HG02623 (cell line): Measurements from ENCODE around the gene CRTC2.
"Not testable (repeated sequence)": the region's sequence is repeated elsewhere in the genome, so short reads cannot be mapped to it uniquely, and the experiment has no call there.

Experiments
- ATAC-seq: cut with Tn5 transposase; IDR thresholded peaks from one replicate; pipeline ENCODE4 v1.9.1; 2021; ENCODE audit warnings: moderate library complexity; ENCODE audit not compliant: unreplicated experiment

Gene CRTC2

DNA sequence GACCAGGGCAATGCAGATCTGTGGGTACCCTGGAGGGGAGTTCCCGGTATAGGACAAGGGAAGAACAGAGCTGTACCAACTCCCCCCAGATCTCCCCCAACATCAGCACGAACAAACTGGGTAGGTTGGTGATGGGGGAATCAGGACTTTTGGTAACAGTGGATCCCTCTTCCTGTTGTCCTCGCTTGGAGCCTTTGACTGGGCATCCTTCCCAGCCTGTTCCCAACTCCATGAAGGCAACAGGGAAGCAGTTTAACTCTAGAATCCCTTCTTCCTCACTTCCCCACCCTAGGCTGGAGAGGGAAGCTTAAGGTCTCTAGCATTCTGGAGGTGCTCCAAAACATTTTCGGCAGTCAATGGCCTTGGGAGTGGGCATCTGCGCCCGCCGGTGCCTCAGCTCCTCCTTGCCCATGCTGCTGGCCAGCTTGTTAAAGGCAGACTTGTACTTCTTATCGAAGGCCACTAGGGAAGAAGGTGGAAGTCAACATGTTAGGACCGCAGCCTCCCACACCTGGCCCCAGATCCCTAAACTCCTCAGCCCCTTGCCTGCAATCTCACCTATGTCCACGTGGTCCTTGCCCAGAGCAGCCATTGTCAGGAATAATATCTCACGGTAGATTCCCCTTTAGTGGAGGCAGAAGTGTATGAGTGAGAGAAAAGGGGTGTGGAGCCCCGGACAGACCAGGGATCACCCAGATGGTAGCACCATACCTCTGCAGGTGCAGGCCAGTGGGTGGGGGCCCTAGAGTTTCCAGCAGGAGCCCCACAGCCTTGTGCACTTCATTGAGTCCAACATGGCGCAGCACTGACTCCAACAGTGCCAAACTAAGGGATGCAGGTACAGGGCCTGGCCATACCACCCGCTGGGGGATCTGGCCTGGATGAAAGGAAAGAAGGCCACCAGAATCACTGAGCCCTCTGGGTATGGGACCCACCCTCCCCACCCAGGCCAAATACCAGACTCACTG, 28.1 kb downstream of the CRTC2 start:
- ATAC-seq, result no peak

DNA sequence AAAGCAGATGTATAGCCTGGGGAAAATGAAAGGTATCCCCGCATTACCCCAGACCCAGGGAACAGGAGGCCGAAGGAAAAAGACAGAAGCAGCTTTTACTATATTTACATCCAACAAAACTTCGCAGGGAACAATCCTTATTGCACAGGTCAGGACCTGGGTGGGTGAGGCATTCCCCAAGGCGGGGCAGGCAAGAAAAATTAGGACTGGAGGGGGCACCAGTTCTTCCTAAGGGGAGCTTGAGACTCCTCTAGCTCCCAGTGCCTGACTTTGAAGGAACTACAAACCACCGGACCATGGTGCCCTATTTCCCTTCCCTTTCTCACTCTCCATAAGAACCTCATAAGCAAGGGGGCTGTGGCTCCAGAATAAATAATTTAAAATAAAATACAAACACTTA, 29.0 kb downstream of the CRTC2 start:
- no peak for ATAC-seq

DNA sequence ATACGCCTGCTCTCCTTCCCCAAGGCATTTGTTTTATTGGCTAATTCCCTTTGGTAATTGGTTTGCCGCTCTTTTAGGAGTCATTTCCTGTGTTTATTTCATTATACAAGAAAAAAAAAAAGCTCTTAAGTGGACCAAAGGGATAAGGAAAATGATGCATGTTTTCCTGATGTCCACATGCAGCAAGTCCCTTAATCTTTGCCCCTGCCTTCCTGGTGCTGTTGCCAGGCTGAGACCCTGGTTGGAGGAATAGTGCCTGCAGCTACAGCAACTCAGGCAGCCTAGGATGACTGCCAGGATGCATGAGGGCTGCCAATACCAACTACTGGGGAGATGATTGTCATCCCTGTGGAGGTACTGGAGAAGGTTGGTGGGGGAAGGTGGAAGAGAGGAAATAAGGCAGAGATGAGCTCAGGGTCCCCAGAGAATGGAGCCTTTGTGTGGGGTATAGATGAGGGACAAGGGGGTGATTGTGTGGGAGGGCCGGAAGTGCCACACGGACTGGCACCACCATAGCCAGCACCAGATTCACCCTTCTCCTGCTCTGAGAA, 29.5 kb downstream of the CRTC2 start:
- no peak for ATAC-seq

DNA sequence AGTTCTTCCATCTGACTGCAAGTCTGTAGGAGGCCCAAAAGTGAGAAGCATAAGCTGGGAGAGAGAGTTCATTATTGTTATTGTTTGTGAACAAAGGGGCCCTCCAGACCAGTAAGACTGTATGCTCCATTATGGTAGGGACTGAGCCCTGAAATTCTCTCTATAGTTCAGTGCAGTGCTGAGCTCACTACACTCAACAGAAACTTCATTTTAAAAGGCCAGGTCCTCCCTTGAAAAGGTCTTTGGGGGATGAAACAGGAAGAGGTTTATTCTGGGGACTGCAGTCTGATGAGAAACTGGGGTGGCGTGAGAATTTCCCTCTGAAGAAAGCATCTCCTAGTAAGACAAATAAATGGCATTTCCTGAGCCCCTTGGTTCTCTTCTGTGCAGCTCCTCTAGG, 30.2 kb downstream of the CRTC2 start:
- ATAC-seq, result no peak

DNA sequence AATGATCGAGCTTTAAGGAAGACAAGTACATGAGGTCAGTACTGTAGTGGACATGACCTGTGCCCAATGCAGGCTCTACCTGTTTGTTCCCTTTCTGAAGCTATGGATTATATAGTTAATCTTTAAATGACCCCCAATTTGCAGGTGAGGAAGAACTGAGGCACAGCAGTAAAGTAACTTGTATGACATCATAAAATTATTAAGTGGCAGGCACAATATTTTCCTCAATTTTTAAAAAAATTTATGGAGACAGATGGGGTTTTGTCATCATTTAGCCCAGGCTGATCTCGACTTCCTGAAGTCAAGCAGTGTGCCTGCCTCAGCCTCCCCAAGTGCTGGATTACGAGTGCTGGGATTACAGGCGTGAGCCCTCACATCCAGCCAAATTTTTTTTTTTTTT, 32.0 kb downstream of the CRTC2 start:
- ATAC-seq, result no peak

DNA sequence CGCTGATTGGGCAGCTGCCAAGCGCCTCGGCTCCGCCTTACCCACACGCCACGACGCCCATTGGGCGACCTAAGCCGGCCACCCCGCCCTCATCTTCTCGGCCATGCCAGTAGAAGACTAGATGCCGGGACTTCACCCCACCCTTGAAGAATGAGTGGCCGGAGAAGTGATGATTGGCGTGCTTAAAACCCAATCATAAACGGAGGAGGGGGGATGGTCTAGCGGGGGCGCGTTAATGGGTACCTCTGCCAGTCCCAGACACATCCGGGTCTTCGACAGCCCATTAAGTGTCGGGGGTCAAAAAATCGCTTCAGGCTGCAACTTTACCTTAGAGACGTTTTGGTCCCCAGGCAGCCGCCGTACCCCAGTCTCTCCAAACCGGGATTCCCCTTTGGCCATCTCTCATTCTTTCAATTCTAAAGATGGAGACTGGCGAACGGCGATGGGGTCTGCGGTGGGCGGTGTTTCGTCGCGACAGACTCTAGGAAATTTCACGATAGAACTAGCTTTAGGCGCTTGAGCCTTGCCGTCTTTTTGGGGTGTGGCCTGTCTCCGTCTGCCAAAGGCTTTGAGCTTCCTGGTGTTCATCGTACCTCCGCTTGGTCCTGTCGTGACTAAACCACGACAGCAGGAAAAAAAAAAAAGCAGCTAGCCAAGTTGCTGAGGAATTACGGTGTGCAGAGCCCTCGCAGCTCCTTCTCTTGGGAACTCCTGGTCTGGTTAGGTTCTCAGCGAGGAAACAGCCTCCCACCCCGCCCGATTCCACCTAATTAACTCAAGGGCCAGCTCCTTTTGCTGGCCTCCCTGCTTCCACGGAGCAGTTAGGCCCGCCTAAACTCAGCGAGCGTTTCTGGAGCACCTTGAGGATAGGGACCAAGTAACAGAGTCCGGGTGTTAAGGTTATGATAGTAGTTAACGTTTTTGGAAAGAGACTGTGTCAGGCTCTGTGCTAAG, 35.2 kb downstream of the CRTC2 start, which contains the start of gene GATAD2B:
Gene GATAD2B, minus strand, starts transcription at position 1 of the 954 bp plus-strand sequence. CDS start 94,625 bp downstream, outside the sequence.
- ATAC-seq, result peak; percentile 89

DNA sequence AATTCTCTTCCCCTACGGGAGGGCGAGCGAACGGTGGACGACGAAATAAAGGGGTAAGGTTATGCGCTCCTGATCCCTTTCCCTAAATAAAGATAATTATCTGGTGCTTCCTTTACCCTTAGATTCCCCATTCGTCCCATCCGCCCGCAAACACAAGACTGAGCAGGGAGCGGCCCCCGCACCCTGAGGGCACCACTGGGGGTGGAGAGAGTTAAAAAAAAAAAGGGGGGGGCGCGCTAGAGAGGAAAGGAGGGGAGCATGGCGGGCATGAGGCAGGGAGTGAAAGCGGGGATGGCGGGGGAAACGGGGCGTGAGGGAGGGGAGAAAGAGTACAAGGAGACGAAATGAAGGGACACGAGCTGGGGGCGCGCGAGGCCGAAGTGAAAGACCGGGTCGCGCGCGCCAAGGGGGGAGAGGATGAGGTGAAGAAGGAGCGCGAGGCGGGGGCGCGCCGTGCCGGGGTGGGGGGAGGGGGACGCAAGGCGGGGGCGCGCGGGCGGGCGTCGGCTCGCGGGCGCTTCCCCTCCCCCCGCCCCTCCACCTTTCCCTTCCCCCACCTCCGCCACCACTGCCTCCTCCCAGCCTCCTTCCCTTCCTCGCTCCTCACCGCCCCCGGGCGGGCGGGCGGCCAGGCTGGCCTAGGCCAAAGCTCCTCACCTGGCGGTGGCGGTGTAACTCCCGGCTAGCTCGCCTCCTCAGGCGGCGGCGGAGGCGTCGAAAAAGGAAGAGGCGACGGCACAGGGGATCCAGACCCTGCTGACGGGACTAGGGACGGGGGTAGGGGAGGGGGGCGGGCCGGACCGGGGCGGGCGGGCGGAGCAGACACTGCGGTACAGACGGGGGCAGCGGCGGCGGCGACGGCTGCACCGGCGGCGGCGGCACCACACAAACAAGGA, 36.1 kb downstream of the CRTC2 start:
- ATAC-seq, result peak; percentile 27

DNA sequence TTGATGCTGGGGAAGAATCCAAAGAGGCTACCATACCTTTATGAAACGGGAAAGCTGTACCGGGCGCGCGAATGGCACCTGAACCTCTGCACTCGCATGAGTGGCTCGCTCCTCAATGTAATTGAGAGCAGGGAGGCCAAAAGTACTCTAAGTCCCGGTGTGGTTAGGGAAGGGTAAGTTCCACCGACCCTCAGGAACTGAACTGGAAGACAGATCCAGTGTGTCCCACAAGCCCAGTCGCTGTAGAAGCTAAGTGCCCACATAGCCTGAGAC, 36.7 kb downstream of the CRTC2 start:
- no peak for ATAC-seq

DNA sequence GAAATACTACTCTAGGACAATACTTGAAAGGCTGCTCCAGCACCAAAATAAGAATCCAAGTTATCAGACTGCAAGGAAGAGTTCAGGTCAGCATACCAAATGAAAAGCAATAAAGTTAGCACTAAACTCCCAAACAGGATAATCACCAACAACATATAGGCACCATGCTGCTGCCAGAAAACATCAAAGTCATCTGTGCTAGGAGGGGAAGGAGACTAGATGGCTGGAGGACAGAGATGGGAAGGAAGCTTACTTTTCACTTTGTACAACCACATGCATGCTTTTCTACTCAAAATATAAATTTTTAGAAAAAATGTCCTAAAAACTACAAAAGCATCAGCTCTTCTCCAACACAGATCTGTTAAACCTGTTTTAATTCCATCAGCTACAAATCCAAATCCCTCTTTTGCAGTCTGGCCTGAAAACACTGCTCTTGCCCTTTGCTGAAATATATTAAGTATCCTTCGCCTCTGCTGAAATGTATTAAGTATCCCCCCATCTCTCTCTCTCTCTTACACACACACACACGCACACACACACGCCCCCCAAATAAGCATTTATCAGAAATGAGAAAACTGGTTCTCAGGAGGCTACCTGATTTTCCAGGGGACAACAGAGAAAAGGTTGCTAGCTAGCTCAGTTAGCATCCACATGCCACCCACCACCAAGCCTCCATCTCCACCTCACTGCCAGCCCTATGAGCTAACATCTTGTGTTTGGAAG, 37.2 kb downstream of the CRTC2 start:
- ATAC-seq, result no peak

DNA sequence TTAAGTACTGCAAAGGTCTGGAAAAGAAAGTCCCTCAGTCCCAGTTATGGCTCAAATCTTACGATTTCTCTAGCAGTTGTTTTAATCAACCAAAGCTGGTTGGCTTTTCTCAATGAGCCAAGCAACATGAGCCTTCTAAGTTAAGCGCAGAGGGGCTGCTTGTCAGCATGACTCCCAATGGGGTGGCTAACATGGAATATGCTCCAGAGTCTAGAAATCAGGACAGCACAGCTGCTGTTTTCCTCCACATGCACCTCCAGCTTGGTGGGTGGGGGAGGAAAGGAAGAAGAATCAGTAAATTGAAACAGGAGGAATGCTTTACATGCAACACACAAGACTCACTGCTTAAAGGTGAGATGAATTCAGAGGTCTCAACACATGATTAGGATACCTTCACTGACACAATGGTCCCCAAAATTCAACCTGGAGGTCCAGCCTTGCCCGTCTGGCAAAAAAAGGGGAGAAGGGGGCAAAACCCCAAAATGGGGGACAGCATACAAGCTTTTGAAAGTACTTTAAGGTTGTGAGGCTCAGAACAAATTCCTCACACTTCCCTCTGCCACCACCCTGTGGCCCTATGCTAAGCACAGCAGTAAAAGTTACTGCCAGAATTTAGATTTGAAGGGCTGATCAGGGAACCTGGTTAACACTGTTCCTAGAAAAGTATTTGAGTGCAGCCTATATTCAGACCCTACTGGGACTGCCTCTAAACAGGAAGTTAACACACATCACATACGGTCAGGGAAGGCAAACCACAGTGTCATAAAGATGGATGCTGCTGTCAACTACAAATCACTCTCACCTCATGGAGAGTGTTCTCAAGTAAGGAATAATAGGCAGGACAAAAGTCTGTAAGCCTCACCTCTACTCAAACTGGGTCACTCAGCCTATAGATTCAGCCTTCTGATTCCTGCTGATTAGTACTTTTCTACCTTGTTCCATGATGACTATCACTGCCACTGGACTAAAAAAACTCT, 38.2 kb downstream of the CRTC2 start:
- ATAC-seq, result no peak

DNA sequence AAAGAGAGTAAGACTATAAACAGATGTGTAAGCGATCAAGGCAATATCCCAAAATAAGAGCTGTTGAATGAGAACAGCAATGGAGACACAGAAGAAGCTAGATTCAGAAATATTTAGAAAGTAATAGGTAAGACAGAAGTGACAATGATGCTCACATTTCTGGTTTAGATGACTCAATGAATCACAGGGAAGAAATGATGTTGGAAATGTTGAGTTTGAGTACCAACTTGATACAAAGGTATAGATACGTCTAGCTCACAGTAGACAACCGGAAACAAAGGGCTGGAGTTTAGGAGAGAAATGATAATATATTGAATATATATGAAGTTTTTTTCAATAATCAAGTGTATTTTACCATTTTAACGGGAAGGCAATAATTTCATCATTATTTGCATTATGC, 42.1 kb downstream of the CRTC2 start:
- no peak for ATAC-seq

DNA sequence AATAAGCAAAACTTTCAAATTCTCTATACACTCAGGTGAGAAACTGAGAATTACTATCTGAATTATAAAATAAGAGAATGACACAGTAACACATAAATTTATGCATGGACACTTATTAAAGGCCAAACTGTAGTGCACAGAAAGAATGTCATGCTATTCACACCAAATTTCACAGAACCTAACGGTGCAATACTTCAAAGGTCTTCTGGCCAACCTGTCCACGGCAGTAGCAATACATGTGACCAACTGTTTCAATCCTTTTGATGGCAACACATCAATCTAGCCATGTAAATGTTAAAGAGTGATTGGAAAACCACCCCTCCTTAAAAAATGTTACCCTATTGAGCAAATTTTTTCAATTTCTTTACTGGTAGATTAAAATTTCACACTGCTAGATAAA, 46.1 kb downstream of the CRTC2 start:
- ATAC-seq, result no peak

DNA sequence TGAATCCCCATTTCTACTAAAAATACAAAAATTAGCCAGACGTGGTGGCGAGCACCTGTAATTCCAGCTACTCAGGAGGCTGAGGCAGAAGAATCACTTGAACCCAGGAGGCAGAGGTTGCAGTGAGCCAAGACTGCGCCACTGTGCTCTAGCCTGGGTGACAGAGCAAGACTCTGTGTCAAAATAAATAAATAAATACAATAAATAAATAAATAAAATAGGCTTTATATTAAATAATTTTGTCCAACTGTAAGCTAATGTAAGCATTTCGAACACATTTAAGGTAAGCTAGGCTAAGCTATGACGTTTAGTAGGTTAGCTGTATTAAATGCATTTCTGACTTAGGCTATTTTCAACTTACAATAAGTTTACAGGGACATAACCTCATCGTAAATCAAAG, 47.9 kb downstream of the CRTC2 start:
- not testable (repeated sequence) for ATAC-seq

DNA sequence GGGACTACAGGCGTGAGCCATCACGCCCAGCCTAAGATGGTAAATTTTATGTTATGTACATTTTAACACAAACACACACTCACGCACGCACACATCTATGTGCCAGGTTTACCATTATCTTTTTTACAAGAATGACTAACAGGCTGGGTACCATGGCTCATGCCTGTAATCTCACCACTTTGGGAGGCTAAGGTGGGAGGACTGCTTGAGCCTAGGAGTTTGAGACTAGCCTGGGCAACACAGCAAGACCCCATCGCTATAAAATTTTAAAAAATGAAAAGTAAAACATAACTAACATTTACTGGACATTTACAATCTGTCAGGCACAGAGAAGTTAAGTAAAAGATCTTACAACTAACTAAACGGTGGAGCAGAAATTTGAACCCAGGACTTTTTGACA, 50.3 kb downstream of the CRTC2 start:
- no peak for ATAC-seq

DNA sequence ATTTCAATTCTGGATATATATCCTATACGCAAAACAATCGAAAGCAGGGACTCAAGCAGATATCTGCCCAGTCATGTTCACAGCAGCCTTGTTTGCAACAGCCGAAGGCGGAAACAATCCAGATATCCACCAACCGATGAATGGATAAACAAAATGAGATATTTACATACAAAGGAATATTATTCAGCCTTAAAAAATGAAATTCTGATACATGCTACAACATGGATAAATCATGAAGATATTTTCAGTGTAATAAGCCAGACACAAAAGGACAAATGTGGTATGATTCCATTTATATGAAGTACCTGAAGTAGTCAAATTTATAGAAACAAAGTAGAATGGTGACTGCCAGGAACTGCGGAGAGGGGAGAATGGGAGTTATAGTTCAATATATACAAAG, 51.3 kb downstream of the CRTC2 start:
- no peak for ATAC-seq

DNA sequence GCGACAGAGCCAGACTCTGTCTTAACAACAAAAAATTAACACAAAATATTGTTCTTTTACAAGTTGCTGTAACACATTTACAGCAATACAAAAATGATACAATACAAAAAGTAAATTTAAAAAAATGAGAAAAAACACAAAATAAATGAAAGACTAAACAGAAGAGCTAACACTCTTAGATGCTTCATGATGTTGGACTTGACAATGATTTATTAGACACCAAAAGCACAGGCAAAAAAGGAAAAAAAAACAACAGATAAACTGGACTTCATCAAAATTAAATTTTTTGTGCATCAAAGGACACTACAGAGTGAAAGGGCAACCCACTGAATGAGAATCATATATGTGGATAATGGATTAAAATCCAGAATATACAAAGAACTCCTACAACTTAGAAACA, 52.0 kb downstream of the CRTC2 start:
- ATAC-seq, result no peak

DNA sequence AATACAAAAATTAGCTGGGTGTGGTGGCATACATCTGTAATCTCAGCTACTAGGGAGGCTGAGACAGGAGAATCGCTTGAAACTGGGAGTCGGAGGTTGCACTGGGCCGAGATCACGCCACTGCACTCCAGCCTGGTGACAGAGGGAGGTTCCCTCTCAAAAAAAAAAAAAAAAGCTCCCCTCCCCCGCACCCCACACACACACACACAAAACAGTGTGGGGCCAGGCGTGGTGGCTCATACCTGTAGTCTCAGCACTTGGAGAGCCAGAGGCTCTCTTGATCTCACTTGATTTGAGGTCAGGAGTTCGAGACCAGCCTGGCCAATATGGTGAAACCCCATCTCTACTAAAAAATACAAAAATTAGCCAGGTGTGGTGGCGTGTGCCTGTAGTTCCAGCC, 52.5 kb downstream of the CRTC2 start:
- not testable (repeated sequence) for ATAC-seq

DNA sequence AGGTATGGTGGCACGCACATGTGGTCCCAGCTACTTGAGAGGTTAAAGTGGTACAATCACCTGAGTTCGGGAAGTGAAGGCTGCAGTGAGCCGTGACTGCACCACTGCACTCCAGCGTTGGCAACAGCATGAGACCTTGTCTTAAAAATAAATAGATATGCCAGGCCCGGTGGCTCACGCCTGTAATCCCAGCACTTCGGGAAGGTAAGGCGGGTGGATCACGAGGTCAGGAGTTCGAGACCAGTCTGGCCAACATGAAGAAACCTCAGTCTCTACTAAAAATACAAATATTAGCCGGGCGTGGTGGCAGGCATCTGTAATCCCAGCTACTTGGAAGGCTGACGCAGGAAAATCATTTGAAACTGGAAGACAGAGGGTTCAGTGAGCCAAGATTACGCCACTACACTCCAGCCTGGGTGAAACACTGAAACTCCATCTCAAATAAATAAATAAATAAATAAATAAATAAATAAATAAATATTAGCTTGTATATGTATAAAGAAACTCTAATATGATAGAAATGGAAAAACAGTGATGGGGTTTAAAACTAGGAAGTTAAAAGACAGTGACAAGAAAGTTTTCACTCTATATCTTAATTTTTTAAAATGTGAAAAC, 54.5 kb downstream of the CRTC2 start:
- no peak for ATAC-seq
